IMR-90 (cell line): ENCODE measurements around the gene WFDC9. TPM values are rescaled to one million over a fixed set of nuclear protein-coding genes. Genes with fewer than 3 reads are reported as not detected.
"Not testable (repeated sequence)": the region's sequence is repeated elsewhere in the genome, so short reads cannot be mapped to it uniquely, and the experiment has no call there.

Experiments used
- ATAC-seq: fragments of 200-7000 bp; cut with Tn5 transposase; 2 replicates; pipeline ENCODE4 v1.9.1; 2020; ENCODE audit warnings: low read depth, mild to moderate bottlenecking, moderate library complexity
- BruUV-seq: library from RNA; stranded (reverse); fragments of 400-500 nt; replicated peaks from 2 replicates; lab custom pipeline; 2021; lab: Mats Ljungman, UMichigan
- CTCF ChIA-PET: fragments of 300-600 bp; formaldehyde crosslinking; extraction: SDS; loops from one replicate; lab custom pipeline; 2021; ENCODE audit warnings: antibody characterized with exemption; lab: Yijun Ruan, JAX
- POLR2A ChIA-PET: fragments of 300-600 bp; sonication (Branson Sonifier 250); formaldehyde crosslinking; loops from one replicate; lab custom pipeline; 2022; ENCODE audit warnings: antibody characterized with exemption; ENCODE audit not compliant: unreplicated experiment; lab: Charles Lee
- DNase-seq: peaks from one replicate; pipeline ENCODE4 v3.0.0; 2013
- H2AFZ ChIP-seq: replicated peaks from 2 replicates; pipeline ENCODE3; 2013; ENCODE audit warnings: low read length, mild to moderate bottlenecking; ENCODE audit not compliant: poor library complexity
- H2AK5ac ChIP-seq: 2 replicates; pipeline ENCODE4 v1.6.1; 2013; ENCODE audit warnings: low read depth, low read length, inconsistent platforms
- H2AK9ac ChIP-seq: replicated peaks from 2 replicates; pipeline ENCODE3; 2013; ENCODE audit warnings: mild to moderate bottlenecking, low read depth, low read length, moderate library complexity; ENCODE audit not compliant: poor library complexity
- H2BK120ac ChIP-seq: 2 replicates; pipeline ENCODE4 v1.6.1; 2013; ENCODE audit warnings: low read depth, low read length, inconsistent platforms
- H2BK15ac ChIP-seq: 3 replicates; pipeline ENCODE4 v1.6.1; 2013; ENCODE audit warnings: low read depth, low read length, inconsistent platforms
- H2BK20ac ChIP-seq: 2 replicates; pipeline ENCODE4 v1.6.1; 2013; ENCODE audit warnings: low read depth, mild to moderate bottlenecking, inconsistent platforms, low read length, moderate library complexity
- H2BK5ac ChIP-seq: 2 replicates; pipeline ENCODE4 v1.6.1; 2013; ENCODE audit warnings: mild to moderate bottlenecking, low read depth, low read length, inconsistent platforms; ENCODE audit not compliant: poor library complexity, severe bottlenecking
- H3K14ac ChIP-seq: replicated peaks from 2 replicates; pipeline ENCODE4 v1.6.1; 2013; ENCODE audit warnings: low read depth, low read length, inconsistent platforms
- H3K18ac ChIP-seq: 2 replicates; pipeline ENCODE4 v1.6.1; 2013; ENCODE audit warnings: low read depth, low read length, control low read depth
- H3K23ac ChIP-seq: 2 replicates; pipeline ENCODE4 v1.6.1; 2013; ENCODE audit warnings: low read depth, low read length, inconsistent platforms
- H3K27ac ChIP-seq: 2 replicates; pipeline ENCODE4 v1.5.1; 2013; ENCODE audit warnings: mild to moderate bottlenecking, control low read depth, low read length; ENCODE audit not compliant: insufficient read depth
- H3K27me3 ChIP-seq: 2 replicates; pipeline ENCODE4 v1.6.1; 2013; ENCODE audit warnings: low read length; ENCODE audit not compliant: control insufficient read depth, insufficient read depth
- H3K36me3 ChIP-seq: 2 replicates; pipeline ENCODE4 v1.6.1; 2013; ENCODE audit warnings: low read length, mixed read lengths; ENCODE audit not compliant: control insufficient read depth, insufficient read depth
- H3K4ac ChIP-seq: 2 replicates; pipeline ENCODE4 v1.6.1; 2013; ENCODE audit warnings: low read depth, low read length, inconsistent platforms
- H3K4me1 ChIP-seq: 2 replicates; pipeline ENCODE4 v1.6.1; 2013; ENCODE audit warnings: low read length, mixed read lengths; ENCODE audit not compliant: control insufficient read depth, insufficient read depth
- H3K4me2 ChIP-seq: 2 replicates; pipeline ENCODE4 v1.6.1; 2013; ENCODE audit warnings: low read depth, mild to moderate bottlenecking, control low read depth, low read length, moderate library complexity
- H3K4me3 ChIP-seq: 2 replicates; pipeline ENCODE4 v1.5.1; 2013; ENCODE audit warnings: low read depth, mild to moderate bottlenecking, control low read depth, low read length, moderate library complexity; ENCODE audit not compliant: insufficient read depth
- H3K56ac ChIP-seq: 2 replicates; pipeline ENCODE4 v1.6.1; 2013; ENCODE audit warnings: low read length, inconsistent platforms; ENCODE audit not compliant: insufficient read depth; ENCODE audit errors: extremely low read depth
- H3K79me1 ChIP-seq, 2 experiments: 2 replicates each; pipeline ENCODE4 v1.6.1; 2013; ENCODE audit warnings: low read length in 2 of 2, inconsistent platforms in 1 of 2, low read depth in 1 of 2
- H3K9ac ChIP-seq: 2 replicates; pipeline ENCODE4 v1.6.1; 2013; ENCODE audit warnings: low read depth, low read length, control low read depth
- H3K9me1 ChIP-seq: 2 replicates; pipeline ENCODE4 v1.6.1; 2013; ENCODE audit warnings: low read length, inconsistent platforms; ENCODE audit not compliant: insufficient read depth
- H3K9me3 ChIP-seq: 2 replicates; pipeline ENCODE4 v1.6.1; 2013; ENCODE audit warnings: low read length; ENCODE audit not compliant: control insufficient read depth, insufficient read depth
- H4K20me1 ChIP-seq: 2 replicates; pipeline ENCODE4 v1.6.1; 2013; ENCODE audit warnings: low read length, inconsistent platforms; ENCODE audit not compliant: insufficient read depth
- H4K5ac ChIP-seq: 2 replicates; pipeline ENCODE4 v1.6.1; 2013; ENCODE audit warnings: mild to moderate bottlenecking, low read depth, low read length, control low read depth
- H4K8ac ChIP-seq, 2 experiments: 2 replicates each; pipeline ENCODE4 v1.6.1; 2013; ENCODE audit warnings: low read depth in 2 of 2, low read length in 2 of 2, control low read depth in 1 of 2, inconsistent platforms in 1 of 2
- H4K91ac ChIP-seq: 2 replicates; pipeline ENCODE4 v1.6.1; 2013; ENCODE audit warnings: low read depth, low read length, inconsistent platforms; ENCODE audit not compliant: insufficient read depth
- FOS ChIP-seq: fragments of 150-350 bp; IDR thresholded peaks from 2 replicates; pipeline ENCODE4 v1.6.1; 2016; ENCODE audit warnings: low read depth, low read length
- RCOR1 ChIP-seq: IDR thresholded peaks from 2 replicates; pipeline ENCODE4 v1.6.1; 2012; ENCODE audit warnings: mild to moderate bottlenecking, low read length, improper control_type of control experiment; ENCODE audit not compliant: insufficient replicate concordance
- SMC3 ChIP-seq: fragments of 150-350 bp; IDR thresholded peaks from 2 replicates; pipeline ENCODE4 v1.6.1; 2016; ENCODE audit warnings: low read depth, mild to moderate bottlenecking, antibody characterized with exemption, low read length, moderate library complexity
- WGBS, 2 experiments: methylation state at CpG; one replicate each; pipeline versions ENCODE4 v1.1.5 to v1.1.7; 2013; ENCODE audit warnings: missing lambda C conversion rate in 2 of 2; ENCODE audit not compliant: insufficient read length in 1 of 2; ENCODE audit errors: extremely low coverage in 2 of 2; 5-methylcytosine and 5-hydroxymethylcytosine counted together
- dilution Hi-C: fragments of 300-500 bp; cut with HindIII; formaldehyde crosslinking; loops from one replicate; pipeline ENCODE4 v1.14.3; 2018; ENCODE audit warnings: low sequenced_read_pairs; ENCODE audit not compliant: unreplicated experiment
- in situ Hi-C: fragments of 300-500 bp; cut with MboI; formaldehyde crosslinking; loops from 3 replicates; pipeline ENCODE4 v1.14.3; 2019; ENCODE audit warnings: low sequenced_read_pairs, inconsistent platforms, mixed read lengths
- intact Hi-C: fragments of 100-400 bp; cut with micrococcal nuclease; formaldehyde crosslinking; loops from 2 replicates; pipeline ENCODE4 v1.10.0; 2022
- polyA plus RNA-seq, 3 experiments: library from polyadenylated mRNA; depleted of rRNA; stranded (reverse); fragments of >200 nt; gene quantifications; 2 replicates each; pipeline ENCODE4 v1.2.3, GENCODE V29; 2012; ENCODE audit warnings: low replicate concordance in 1 of 3
- total RNA-seq: library from RNA; depleted of rRNA; stranded (reverse); fragments of >200 nt; gene quantifications from 2 replicates; pipeline ENCODE4 v1.2.3, GENCODE V29; 2012

The WFDC9 gene
- total and polyA plus RNA-seq, 2 of the 4 experiments (the other 2 are of a cell fraction): not detected

GRCh38 chr20:45646875-45647274, 15.8 kb upstream of the WFDC9 start:
- H2BK15ac ChIP-seq: no peak overlapping the region
- TF ChIP-seq RCOR1 (no peak), FOS (no peak), SMC3 (no peak)
- H4K20me1 ChIP-seq: no peaks in the 10 kb centered on the region
- H3K27ac ChIP-seq: no peak overlapping the region
- no peak overlapping the region for H3K9ac ChIP-seq
- intact Hi-C loops: no loop called here
- H4K5ac ChIP-seq: no peak overlapping the region
- no peak overlapping the region for H3K14ac ChIP-seq
- H3K4me1 ChIP-seq: no peaks in the 10 kb centered on the region
- H2BK120ac ChIP-seq: no peak overlapping the region
- BruUV-seq: no TSS peak
- ATAC-seq (no peak), DNase-seq (no peak)
- H2BK5ac ChIP-seq: no peak overlapping the region
- H3K18ac ChIP-seq: no peak overlapping the region
- no peaks in the 10 kb centered on the region for H3K27me3 ChIP-seq
- no peak overlapping the region for H2AK9ac ChIP-seq
- H3K56ac ChIP-seq: no peak overlapping the region
- H3K79me1 ChIP-seq: no peaks in the 10 kb centered on the region
- CTCF ChIA-PET: no interaction called here
- H3K4me3 ChIP-seq: no peak overlapping the region
- no peak overlapping the region for H2AK5ac ChIP-seq
- no peak overlapping the region for H4K8ac ChIP-seq
- H3K4me2 ChIP-seq: no peak overlapping the region
- no peaks in the 10 kb centered on the region for H3K9me1 ChIP-seq
- in situ Hi-C loops: no loop called here
- POLR2A ChIA-PET: no interaction called here
- WGBS, 2 experiments: 73% methylated on average over 2 of the region's 3 CpGs; no CpG with 5 or more reads in 1 of the 2 experiments
- H3K4ac ChIP-seq: no peak overlapping the region
- no peaks in the 10 kb centered on the region for H3K36me3 ChIP-seq
- no peak overlapping the region for H2AFZ ChIP-seq
- no peak overlapping the region for H4K91ac ChIP-seq
- no peaks in the 10 kb centered on the region for H3K9me3 ChIP-seq
- dilution Hi-C loops: no loop called here
- no peak overlapping the region for H3K23ac ChIP-seq
- no peak overlapping the region for H2BK20ac ChIP-seq

- H3K27ac ChIP-seq, H2BK5ac ChIP-seq, H3K4me1 ChIP-seq, H2BK20ac ChIP-seq, H3K9me1 ChIP-seq, H3K14ac ChIP-seq, H3K4me3 ChIP-seq, H3K4ac ChIP-seq, H2AFZ ChIP-seq, H2AK9ac ChIP-seq, H2AK5ac ChIP-seq, H3K23ac ChIP-seq, intact Hi-C loops, H4K8ac ChIP-seq, H3K79me1 ChIP-seq, POLR2A ChIA-PET, H3K18ac ChIP-seq, H3K9me3 ChIP-seq, CTCF ChIA-PET, ATAC-seq, DNase-seq, H4K91ac ChIP-seq, in situ Hi-C loops, H3K9ac ChIP-seq, H3K56ac ChIP-seq, H2BK15ac ChIP-seq, H3K36me3 ChIP-seq, dilution Hi-C loops, BruUV-seq, H3K4me2 ChIP-seq, H3K27me3 ChIP-seq, H2BK120ac ChIP-seq, H4K20me1 ChIP-seq, H4K5ac ChIP-seq: not testable (repeated sequence)
- WGBS, 2 experiments: no CpG with 5 or more reads among the region's 28 CpGs
Measured at GRCh38 chr20:45645869-45646268, 14.8 kb upstream of the WFDC9 start.
